GM19452 (cell line): ENCODE data around the gene COL8A2.

Experiments
- ATAC-seq: cut with Tn5 transposase; IDR thresholded peaks from one replicate; pipeline ENCODE4 v1.9.1; 2021; ENCODE audit not compliant: unreplicated experiment

COL8A2 gene

GRCh38 chr1:36137226-36137625 lies 12.2 kb upstream of the COL8A2 start:
- no peak for ATAC-seq

GRCh38 chr1:36136535-36136934 lies 11.5 kb upstream of the COL8A2 start:
- ATAC-seq, result no peak

- ATAC-seq, result no peak
Measured at GRCh38 chr1:36135796-36136195, 10.8 kb upstream of the COL8A2 start.

GRCh38 chr1:36135330-36135667 lies 10.3 kb upstream of the COL8A2 start:
- ATAC-seq, result no peak

GRCh38 chr1:36134505-36135329 lies 9.7 kb upstream of the COL8A2 start:
- no peak for ATAC-seq

GRCh38 chr1:36134031-36134430 lies 9.0 kb upstream of the COL8A2 start:
- ATAC-seq, result no peak

- no peak for ATAC-seq
Measured at GRCh38 chr1:36133484-36133883, 8.5 kb upstream of the COL8A2 start.

GRCh38 chr1:36132029-36132428 lies 7.0 kb upstream of the COL8A2 start:
- ATAC-seq, result no peak

GRCh38 chr1:36128905-36129206 lies 3.8 kb upstream of the COL8A2 start:
- no peak for ATAC-seq

GRCh38 chr1:36128126-36128904 lies 3.3 kb upstream of the COL8A2 start:
- no peak for ATAC-seq

- no peak for ATAC-seq
Measured at GRCh38 chr1:36126797-36127500, 1.9 kb upstream of the COL8A2 start.

- ATAC-seq, result no peak
Measured at GRCh38 chr1:36126005-36126716, 1.1 kb upstream of the COL8A2 start.

GRCh38 chr1:36124404-36125128 lies 456 bp downstream of the COL8A2 start:
- no peak for ATAC-seq

GRCh38 chr1:36123356-36123755 lies 1.7 kb downstream of the COL8A2 start:
- no peak for ATAC-seq

- ATAC-seq, result no peak
Measured at GRCh38 chr1:36122062-36123030, 2.7 kb downstream of the COL8A2 start.

- ATAC-seq, result no peak
Measured at GRCh38 chr1:36119456-36119855, 5.6 kb downstream of the COL8A2 start.

- no peak for ATAC-seq
Measured at GRCh38 chr1:36118447-36119204, 6.4 kb downstream of the COL8A2 start.

- no peak for ATAC-seq
Measured at GRCh38 chr1:36116901-36117300, 8.1 kb downstream of the COL8A2 start.

GRCh38 chr1:36115931-36116330 lies 9.1 kb downstream of the COL8A2 start:
- no peak for ATAC-seq
